ENCODE measurements around the gene FAM20A.

Gene FAM20A

GRCh38 chr17:68489919-68490318 lies 111.2 kb downstream of the FAM20A start:
- no peak for DNase-seq

All from CD4-positive, alpha-beta T cell treated with Interleukin-17A for 1 hour (primary cell).